Endothelial cell of umbilical vein (primary cell): ENCODE results near the gene SRD5A1. TPM values are rescaled to one million over a fixed set of nuclear protein-coding genes. Genes with fewer than 3 reads are reported as not detected.

Experiments
- BruUV-seq: library from RNA; stranded (reverse); fragments of 400-500 nt; replicated peaks from 2 replicates; lab custom pipeline; 2021; lab: Mats Ljungman, UMichigan
- CTCF ChIA-PET: fragments of 300-600, 350-600 bp; sonication (Branson Sonifier 250); formaldehyde crosslinking; loops from one replicate; lab custom pipeline; 2021; ENCODE audit warnings: antibody characterized with exemption, inconsistent platforms; lab: Charles Lee
- POLR2A ChIA-PET: fragments of 300-600, 350-600 bp; sonication (Branson Sonifier 250); formaldehyde crosslinking; loops from one replicate; lab custom pipeline; 2021; ENCODE audit warnings: antibody characterized with exemption, inconsistent platforms; lab: Charles Lee
- DNase-seq: peaks from one replicate; pipeline ENCODE4 v3.0.0-alpha.2; 2011; ENCODE audit warnings: low read depth, low spot score
- FAIRE-seq: peaks from 2 replicates; lab custom pipeline; 2011; peaks lifted over from hg19 to GRCh38; lab: Jason Lieb, UNC
- H2AFZ ChIP-seq: 2 replicates; pipeline ENCODE4 v1.6.0; 2012; ENCODE audit warnings: low read depth, low read length, control low read depth, inconsistent platforms
- H3K27ac ChIP-seq: 2 replicates; pipeline ENCODE4 v1.5.1; 2011; ENCODE audit warnings: low read depth, mild to moderate bottlenecking, control low read depth, low read length, moderate library complexity; ENCODE audit not compliant: insufficient read depth
- H3K27me3 ChIP-seq, 2 experiments: 2 replicates each; pipeline versions ENCODE4 v1.6.0 to v1.6.1; 2011; ENCODE audit warnings: low read length in 2 of 2, mixed read lengths in 1 of 2; ENCODE audit not compliant: control insufficient read depth in 2 of 2, insufficient read depth in 2 of 2
- H3K36me3 ChIP-seq, 2 experiments: 2 replicates in 1 of 2; 3 replicates in 1 of 2; pipeline ENCODE4 v1.5.1; 2011; ENCODE audit warnings: low read length in 2 of 2, mild to moderate bottlenecking in 1 of 2, moderate library complexity in 1 of 2; ENCODE audit not compliant: control insufficient read depth in 2 of 2, insufficient read depth in 2 of 2; ENCODE audit errors: extremely low read depth in 1 of 2
- H3K4me1 ChIP-seq: 3 replicates; pipeline ENCODE4 v1.5.1; 2011; ENCODE audit warnings: mild to moderate bottlenecking, low read length; ENCODE audit not compliant: control insufficient read depth, insufficient read depth; ENCODE audit errors: extremely low read depth
- H3K4me2 ChIP-seq: 2 replicates; pipeline ENCODE4 v1.6.1; 2011; ENCODE audit warnings: low read length, control low read depth, mixed read lengths; ENCODE audit not compliant: insufficient read depth
- H3K4me3 ChIP-seq, 3 experiments: fragments of 200-600 bp in 1 of 3; sonication (generic), shearing (Covaris generic) in 1 of 3; replicated peaks in 1 of 3; 2 replicates each; pipeline ENCODE4 v1.5.1; 2011 to 2016; ENCODE audit warnings: control low read depth in 3 of 3, low read length in 3 of 3, mild to moderate bottlenecking in 2 of 3, inconsistent platforms in 1 of 3, low read depth in 1 of 3, moderate library complexity in 1 of 3; ENCODE audit not compliant: insufficient read depth in 1 of 3
- H3K79me2 ChIP-seq: 2 replicates; pipeline ENCODE4 v1.6.0; 2012; ENCODE audit warnings: low read length, inconsistent platforms; ENCODE audit not compliant: control insufficient read depth, insufficient read depth
- H3K9ac ChIP-seq: replicated peaks from 2 replicates; pipeline ENCODE3; 2011; ENCODE audit warnings: low read length, control low read depth; ENCODE audit not compliant: insufficient read depth; ENCODE audit errors: extremely low read depth
- H3K9me1 ChIP-seq: replicated peaks from 3 replicates; pipeline ENCODE4 v1.6.0; 2011; ENCODE audit warnings: mild to moderate bottlenecking, low read length; ENCODE audit not compliant: control insufficient read depth, insufficient read depth; ENCODE audit errors: extremely low read depth
- H3K9me3 ChIP-seq: replicated peaks from 2 replicates; pipeline ENCODE4 v1.5.1; 2012; ENCODE audit warnings: low read length, inconsistent platforms; ENCODE audit not compliant: control insufficient read depth, insufficient read depth
- H4K20me1 ChIP-seq: replicated peaks from 2 replicates; pipeline ENCODE3; 2011; ENCODE audit warnings: mild to moderate bottlenecking, low read length; ENCODE audit not compliant: control insufficient read depth, insufficient read depth; ENCODE audit errors: extremely low read depth
- CTCF ChIP-seq, 2 donors: IDR thresholded peaks; 1 replicate in 1 of 2; 2 replicates in 1 of 2; pipeline ENCODE4 v1.5.1; 2011; ENCODE audit warnings: low read length in 2 of 2, mild to moderate bottlenecking in 2 of 2, moderate library complexity in 2 of 2, control low read depth in 1 of 2, inconsistent platforms in 1 of 2, low read depth in 1 of 2; ENCODE audit not compliant: insufficient read depth in 1 of 2; ENCODE audit errors: extremely low read depth in 1 of 2
- EZH2 ChIP-seq: IDR thresholded peaks from 2 replicates; pipeline ENCODE4 v1.6.1; 2012; ENCODE audit warnings: borderline replicate concordance, low read depth, mild to moderate bottlenecking, moderate library complexity, low read length, inconsistent platforms; ENCODE audit not compliant: severe bottlenecking
- FOS ChIP-seq: IDR thresholded peaks from 2 replicates; pipeline ENCODE4 v1.6.1; 2011; ENCODE audit warnings: mild to moderate bottlenecking, low read length, moderate library complexity, borderline replicate concordance; ENCODE audit not compliant: insufficient read depth
- GATA2 ChIP-seq: IDR thresholded peaks from 2 replicates; pipeline ENCODE4 v1.7.0; 2011; ENCODE audit warnings: low read depth, mild to moderate bottlenecking, moderate library complexity, mixed read lengths, low read length; ENCODE audit not compliant: insufficient read length, insufficient read depth
- JUN ChIP-seq: IDR thresholded peaks from 2 replicates; pipeline ENCODE4 v1.6.1; 2011; ENCODE audit warnings: borderline replicate concordance, low read depth; ENCODE audit not compliant: insufficient read length, insufficient read depth
- MAX ChIP-seq: IDR thresholded peaks from 2 replicates; pipeline ENCODE4 v1.6.1; 2011; ENCODE audit not compliant: insufficient read depth, insufficient read length
- MYC ChIP-seq: IDR thresholded peaks from one replicate; pipeline ENCODE4 v1.6.1; 2011; ENCODE audit warnings: mild to moderate bottlenecking, low read depth, low read length
- POLR2A ChIP-seq: IDR thresholded peaks from 2 replicates; pipeline ENCODE4 v1.6.1; 2012; ENCODE audit warnings: low read depth, mild to moderate bottlenecking, control low read depth, low read length
- POLR2AphosphoS5 ChIP-seq: IDR thresholded peaks from 2 replicates; pipeline ENCODE4 v1.6.1; 2012; ENCODE audit warnings: low read depth, mild to moderate bottlenecking, control low read depth, low read length, moderate library complexity; ENCODE audit not compliant: insufficient read depth
- dilution Hi-C: fragments of 300-500 bp; cut with MboI; formaldehyde crosslinking; loops from one replicate; pipeline ENCODE4 v1.15.0; 2019; ENCODE audit warnings: low sequenced_read_pairs; ENCODE audit not compliant: extremely low pct_ligation_motif_present
- intact Hi-C: fragments of 100-400 bp; cut with micrococcal nuclease; formaldehyde crosslinking; loops from one replicate; pipeline ENCODE4 v1.10.0; 2022
- polyA plus RNA-seq, 4 experiments: library from polyadenylated mRNA; depleted of rRNA in 3 of 4; stranded (reverse) in 3 of 4; unstranded in 1 of 4; fragments of >200 nt; gene quantifications; 2 replicates each; pipeline versions ENCODE4 v1.2.1 to v1.2.3, GENCODE V29; 2011 to 2012; ENCODE audit warnings: missing spikeins in 1 of 4
- total RNA-seq: library from RNA; stranded (reverse); gene quantifications from 2 replicates; pipeline ENCODE4 v1.2.3, GENCODE V29; 2021

Gene SRD5A1
- total and polyA plus RNA-seq, 2 donors (not counting 3 experiments of a cell fraction or from before 2014, with no cell fraction given): 11.6 to 14.8 TPM

GRCh38 chr5:6705088-6705487 lies 71.8 kb downstream of the SRD5A1 start:
- Histone ChIP-seq H2AFZ (no peak overlapping the region), H3K4me2 (no peak overlapping the region), H3K79me2 (no peaks in the 10 kb centered on the region), H4K20me1 (no peaks in the 10 kb centered on the region), H3K9ac (no peak overlapping the region), H3K9me3 (no peaks in the 10 kb centered on the region), H3K36me3 (no peaks in the 10 kb centered on the region), H3K9me1 (no peaks in the 10 kb centered on the region), H3K4me1 (no peaks in the 10 kb centered on the region), H3K4me3 (no peak overlapping the region), H3K27me3 (no peaks in the 10 kb centered on the region), H3K27ac (no peak overlapping the region)
- intact Hi-C loops (no loop called here), dilution Hi-C loops (no loop called here)
- DNase-seq: no peak
- ChIA-PET CTCF (interaction anchor here (1.4 kb wide), 1 partner anchor 61 kb away, joined by 3 read pairs; no protein-coding TSS in a partner anchor), POLR2A (interaction anchor here (0.8 kb wide), 1 partner anchor 8 kb away, joined by 3 read pairs; the partner anchor contains the start of gene TENT4A)
- BruUV-seq: no TSS peak
- TF ChIP-seq EZH2: no peak
- TF ChIP-seq FOS: no peak
- no peak for TF ChIP-seq POLR2A
- no peak for TF ChIP-seq POLR2AphosphoS5
- no peak for TF ChIP-seq JUN
- TF ChIP-seq MYC: no peak
- TF ChIP-seq CTCF (IDR thresholded peaks at IDR 0.05; ENCODE audit: extremely low read depth in 1 of 2, insufficient read depth in 1 of 2, low read depth in 1 of 2, low read length in 2 of 2): no peak
- TF ChIP-seq MAX: no peak
- TF ChIP-seq GATA2: no peak
- no peak for FAIRE-seq
